Measurements from ENCODE around the gene PMM2.
"Not testable (repeated sequence)": the region's sequence is repeated elsewhere in the genome, so short reads cannot be mapped to it uniquely, and the experiment has no call there.

PMM2 gene

DNA sequence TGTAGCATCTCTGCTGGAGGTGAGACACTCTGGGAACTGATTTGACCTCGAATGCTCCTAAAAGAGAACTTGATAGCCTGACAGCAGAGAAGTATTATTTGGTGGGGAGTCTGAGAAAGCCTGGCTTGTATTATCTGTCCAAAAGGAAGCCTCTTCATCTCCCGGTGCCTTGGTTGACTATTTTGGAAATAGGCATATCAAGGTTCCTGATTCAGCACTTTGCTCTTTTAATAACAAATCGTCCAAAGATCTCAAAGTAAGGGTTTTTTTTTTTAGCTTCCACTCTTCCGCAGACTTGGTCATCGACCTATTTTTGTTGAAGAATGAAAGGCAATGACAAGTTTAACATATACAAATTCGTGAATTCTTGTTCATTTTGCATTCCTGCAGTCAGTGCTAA is 15.0 kb upstream of the PMM2 start:
- no peak for DNase-seq (ENCODE audit: low read depth)

DNA sequence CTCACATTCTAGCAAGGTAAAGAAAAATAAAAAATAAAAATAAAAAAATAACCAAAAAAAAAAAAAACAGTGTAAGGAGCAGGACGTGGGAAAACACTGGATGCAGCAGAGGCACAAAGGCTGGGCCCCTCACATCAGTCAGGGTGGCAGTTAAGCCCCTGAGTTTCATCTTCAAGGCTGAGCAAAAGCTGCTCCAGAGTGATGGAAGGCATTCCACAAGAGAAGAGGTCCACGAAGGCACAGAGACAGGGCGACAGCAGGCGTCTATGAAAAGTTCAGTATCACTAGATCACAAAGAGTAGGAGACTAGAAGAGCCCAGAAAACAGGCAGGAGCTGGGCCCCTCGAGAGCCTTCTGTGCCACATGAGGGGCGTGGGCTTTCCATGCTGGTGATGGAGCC is 12.2 kb upstream of the PMM2 start:
- DNase-seq (ENCODE audit: low read depth), result no peak

DNA sequence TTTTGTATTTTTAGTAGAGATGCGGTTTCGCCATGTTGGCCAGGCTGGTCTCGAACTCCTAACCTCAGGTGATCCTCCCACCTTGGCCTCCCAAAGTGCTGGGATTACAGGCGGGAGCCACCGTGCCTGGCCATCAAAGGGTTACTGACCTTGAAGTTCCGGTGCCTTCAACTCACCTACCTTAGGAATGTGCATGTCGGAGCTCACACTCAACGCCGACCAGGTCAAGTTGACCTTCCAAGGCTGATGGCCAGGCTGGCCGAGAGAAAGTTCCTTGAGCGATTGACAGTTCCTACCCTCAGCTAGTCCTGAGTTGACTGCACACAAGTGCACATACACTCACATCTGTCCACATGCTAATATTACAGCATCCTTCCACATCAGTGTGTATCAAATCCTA is 11.3 kb upstream of the PMM2 start:
- DNase-seq (ENCODE audit: low read depth), result not testable (repeated sequence)

DNA sequence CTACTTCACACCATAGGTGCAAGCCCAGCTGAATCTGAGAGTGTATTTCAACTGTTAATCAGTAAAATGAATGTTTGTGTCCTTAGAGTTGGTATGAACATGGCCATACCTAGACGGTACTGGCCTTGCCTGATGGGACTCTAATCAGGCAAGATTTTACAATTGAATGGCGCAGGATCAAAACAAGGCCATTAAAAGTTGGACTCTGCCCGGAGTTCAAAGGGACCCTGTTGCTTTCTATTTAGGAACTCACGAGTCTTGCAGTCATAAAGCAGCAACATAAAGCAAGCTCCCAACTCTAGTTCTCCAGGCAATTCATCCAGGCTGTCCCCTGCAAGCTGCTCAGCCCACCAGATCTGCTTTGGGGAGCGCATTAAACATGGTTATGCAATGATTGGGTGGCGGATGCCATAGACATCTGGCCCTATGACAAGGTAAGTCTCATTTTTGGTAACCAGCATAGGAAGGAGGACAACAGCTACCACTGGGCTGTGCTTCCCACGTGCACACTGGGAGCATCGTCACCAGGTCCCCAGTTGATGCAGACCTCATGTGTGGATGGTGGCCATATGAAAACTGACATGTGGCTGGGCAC is 9.0 kb upstream of the PMM2 start:
- DNase-seq (ENCODE audit: low read depth), result no peak

DNA sequence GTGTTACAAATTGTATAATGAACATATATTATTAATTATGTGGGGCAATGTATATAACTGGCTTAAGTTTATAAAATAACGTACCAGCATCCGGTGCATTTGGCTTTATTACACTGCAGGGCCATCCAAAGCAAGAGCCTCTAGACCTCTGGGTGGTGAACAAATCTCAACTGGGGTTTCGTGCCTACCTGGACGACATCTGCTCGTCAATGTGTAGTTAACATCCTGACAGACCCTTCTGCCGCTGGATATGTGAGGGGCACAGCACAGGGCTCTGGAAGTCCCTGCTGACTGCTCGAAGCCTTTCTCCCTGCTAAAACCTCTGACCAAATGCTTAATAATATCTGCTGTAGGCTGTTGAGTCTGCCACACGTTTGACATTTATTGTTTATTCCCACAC is 2.5 kb upstream of the PMM2 start:
- DNase-seq (ENCODE audit: low read depth), result no peak

DNA sequence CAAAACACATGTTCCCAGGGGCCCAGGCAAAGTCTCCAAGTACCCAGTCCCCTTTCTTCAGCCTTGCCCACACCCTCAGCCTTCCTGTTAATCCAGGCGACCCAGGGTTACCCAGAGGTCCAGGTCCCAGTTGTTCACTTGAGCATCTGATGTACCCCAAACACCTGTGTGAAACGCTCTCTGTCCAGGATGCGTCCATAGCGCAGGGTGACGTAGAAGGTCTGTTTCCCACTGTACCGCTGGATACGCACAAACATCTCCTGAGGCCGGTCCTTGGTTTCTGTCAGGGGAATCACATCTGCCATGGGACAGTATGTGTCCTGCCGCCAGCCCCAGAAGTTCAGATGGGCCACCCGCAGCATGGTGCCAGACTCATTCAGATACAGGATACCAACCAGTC is 1.8 kb upstream of the PMM2 start:
- DNase-seq (ENCODE audit: low read depth), result no peak

DNA sequence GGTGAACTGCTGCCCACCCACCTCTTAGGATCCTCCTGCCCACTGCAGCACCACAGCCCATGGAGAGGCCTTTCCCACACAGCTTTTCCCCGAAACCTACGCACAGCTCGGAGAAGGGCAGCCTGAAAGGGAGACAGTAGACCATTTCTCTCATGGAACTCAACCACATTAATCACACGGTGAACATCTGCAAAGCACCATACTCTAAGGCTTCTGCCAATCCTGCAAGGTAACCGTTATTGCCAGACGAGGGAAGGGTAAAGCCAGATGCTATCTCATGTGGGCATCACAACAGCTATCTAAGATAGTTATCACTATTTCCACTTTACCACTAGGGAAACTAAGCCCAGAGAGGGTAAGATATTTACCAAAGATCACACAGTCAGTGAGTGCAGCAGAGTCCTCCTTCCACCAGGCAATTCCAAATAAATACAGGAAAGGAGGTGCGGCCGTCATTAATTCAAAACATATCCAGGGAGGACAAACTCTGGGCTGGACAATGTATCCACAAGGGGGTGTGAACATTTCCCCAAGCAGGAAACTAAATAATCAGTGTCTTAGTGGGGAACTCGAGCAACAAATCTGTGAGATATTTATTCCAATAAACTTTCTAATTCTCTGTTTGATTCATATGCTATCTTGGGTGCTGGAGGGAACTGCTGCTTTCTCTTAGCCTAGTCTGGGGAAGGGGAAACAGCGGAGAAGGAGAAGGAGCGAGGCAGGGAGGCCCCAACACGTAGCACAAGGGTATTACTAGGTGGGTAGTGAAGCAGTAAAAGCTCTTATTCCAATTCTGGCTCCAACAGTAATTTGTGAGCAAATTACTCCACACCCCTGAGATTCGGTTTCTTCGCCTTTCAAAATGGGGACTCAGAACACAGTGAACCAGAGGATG is 923 bp upstream of the PMM2 start:
- DNase-seq (ENCODE audit: low read depth), result no peak

DNA sequence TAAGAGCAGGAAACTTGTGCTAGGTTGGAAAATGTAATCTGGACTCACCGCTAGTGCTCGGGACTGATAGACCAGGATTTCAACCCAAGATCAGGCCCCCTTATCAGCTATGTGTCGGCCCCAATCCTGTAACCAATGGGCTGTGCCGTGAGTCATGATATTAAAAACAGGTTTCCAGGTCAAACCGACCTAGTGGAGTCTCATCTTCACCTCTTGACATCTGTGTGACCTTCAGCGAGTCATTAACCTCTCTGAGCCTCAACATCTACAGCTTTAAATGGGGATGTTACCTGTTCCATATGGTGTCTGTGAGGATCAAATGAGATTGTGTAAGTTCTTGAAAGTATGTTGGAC is 512 bp downstream of the PMM2 start:
- no peak for DNase-seq (ENCODE audit: low read depth)

DNA sequence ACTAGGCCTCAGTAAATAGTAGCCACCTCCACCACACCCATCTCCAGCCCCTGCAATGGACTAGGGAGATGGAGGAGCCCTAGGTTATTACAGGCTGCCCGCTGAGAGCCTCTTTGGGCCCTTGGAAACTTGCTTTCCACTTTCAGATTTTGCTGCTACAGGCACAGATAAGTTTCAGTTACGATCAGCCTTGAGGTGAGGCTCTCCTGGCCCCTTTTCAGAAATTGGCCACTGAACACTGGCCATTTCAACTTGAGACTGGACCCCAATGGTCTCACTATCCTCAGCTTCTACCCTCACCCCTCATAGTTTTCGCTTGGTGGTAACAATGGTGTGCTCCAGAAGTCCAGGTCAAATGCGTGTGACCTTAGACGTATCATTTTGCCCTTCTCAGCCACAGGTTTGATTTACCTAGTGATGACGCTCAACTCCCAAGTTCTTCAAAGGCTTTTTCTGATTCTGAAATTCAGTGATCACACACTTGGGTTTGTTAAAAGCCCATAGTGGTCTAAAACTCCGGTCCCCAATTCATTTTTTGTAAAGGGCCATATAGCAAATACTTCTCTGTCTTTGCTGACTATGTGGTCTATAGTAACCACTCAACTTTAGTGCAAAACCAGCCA is 1.0 kb downstream of the PMM2 start:
- DNase-seq (ENCODE audit: low read depth), result no peak

DNA sequence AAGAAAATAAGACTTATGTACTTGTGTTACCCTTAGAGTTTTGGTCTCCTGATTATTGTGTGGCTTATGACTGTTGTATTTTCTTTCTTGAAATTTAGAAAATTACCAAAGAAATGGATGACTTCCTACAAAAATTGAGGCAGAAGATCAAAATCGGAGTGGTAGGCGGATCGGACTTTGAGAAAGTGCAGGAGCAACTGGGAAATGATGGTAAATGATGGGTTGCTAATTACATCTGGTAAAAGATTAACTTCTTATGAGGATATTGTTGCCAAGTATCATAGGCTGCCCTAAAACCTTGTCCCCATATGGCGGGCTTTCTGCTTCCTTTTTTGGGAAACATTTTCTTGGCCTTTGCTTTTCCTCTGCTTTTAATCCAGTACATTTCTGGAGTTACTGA is 4.1 kb downstream of the PMM2 start:
- DNase-seq (ENCODE audit: low read depth), result no peak

DNA sequence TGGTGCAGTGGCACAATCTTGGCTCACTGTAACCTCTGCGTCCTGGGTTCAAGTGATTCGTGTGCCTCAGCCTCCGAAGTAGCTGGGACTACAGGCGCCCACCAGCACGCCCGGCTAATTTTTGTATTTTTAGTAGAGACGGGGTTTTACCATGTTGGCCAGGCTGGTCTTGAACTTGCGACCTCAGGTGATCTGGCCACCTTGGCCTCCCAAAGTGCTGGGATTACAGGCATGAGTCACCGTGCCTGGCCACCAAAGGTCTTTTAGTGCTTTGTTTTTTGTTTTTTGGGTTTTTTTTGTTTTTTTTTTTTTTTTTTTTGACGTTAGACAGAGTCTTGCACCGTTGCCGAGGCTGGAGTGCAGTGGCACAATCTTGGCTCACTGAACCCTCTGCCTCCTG is 6.1 kb downstream of the PMM2 start:
- not testable (repeated sequence) for DNase-seq (ENCODE audit: low read depth)

DNA sequence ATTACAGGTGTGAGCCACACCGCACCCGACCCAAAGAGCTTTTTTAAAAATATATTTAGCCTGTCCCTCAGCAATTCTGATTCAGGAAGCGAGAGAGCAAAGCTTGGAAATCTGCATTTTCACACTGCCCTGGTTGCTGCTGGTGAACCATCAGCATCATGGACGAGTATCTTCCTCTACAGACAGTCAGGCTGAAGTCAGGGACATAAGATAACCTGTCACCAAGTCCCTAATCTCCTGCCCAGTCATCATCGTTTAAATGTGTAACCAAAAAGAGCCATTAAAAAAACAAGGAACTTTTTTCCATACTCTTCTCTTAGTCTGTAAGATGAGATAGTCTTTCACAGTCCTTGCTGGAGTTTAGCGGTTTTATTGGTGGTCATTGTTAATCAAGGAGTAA is 6.7 kb downstream of the PMM2 start:
- no peak for DNase-seq (ENCODE audit: low read depth)

DNA sequence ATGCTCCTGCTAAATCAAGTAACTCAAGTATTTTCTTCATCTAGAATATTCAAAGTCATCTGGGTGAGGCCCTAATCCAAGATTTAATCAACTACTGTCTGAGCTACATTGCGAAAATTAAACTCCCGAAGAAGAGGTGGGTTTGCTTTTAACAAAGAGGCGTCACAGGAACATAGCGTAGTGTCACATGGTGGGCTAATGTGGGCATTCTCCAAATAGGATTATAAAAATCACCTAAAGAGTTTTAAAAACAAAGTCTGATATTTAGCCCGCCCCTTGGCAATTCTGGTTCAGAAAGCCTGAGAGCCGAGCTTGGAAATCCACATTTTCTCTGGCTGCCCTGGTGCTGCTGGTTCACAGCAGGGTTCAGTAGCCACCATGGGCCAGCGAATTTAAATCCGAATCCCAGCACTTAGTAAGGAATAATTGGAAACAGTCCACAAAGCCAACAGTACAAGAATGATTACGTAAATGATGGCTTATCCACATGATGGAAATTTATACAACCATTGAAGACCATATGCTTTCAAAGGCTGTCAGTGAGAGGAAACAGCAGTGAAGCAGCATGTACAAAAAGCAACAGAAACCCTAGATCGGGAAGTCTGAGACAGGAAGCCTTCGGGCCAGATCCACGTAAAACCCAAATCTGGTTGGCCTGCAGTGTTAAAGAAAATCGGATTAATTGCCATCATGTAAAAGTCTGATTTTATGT is 8.8 kb downstream of the PMM2 start:
- DNase-seq (ENCODE audit: low read depth), result peak; percentile 21

DNA sequence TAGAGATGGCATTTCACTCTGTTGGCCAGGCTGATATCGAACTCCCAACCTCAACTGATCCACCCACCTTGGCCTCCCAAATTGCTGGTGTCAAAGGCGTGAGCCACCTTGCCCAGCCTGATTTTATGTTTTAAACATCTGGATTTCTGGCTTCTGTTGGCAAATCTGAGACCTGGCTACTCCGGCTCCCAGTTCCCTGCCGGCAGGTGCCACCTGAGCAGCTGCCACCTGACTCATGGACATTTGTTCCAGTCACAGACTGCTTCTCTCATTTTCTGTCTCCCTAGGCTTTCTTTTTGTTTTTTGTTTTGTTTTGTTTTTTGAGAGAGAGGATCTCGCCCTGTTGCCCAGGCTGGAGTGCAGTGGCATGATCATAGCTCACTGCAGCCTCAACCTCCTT is 9.6 kb downstream of the PMM2 start:
- DNase-seq (ENCODE audit: low read depth), result no peak

DNA sequence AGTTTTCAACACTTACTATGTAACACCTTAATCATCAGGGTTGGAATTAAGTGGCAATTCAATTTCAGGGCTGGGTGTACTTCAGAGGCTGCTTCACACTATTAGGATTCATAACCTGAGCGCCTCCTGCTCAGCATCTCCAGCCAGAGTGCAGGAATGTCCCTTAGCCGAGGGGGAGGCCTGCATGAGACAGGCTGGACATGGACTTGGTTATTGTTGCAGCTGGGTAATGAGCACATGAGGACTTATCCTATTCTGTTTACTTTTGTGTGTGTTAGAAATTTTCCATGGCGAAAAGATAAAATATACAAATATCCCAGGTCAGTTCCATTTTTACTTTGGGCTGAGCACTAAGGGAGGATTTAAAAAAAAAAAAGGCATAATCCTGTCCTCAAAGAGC is 10.4 kb downstream of the PMM2 start:
- no peak for DNase-seq (ENCODE audit: low read depth)

DNA sequence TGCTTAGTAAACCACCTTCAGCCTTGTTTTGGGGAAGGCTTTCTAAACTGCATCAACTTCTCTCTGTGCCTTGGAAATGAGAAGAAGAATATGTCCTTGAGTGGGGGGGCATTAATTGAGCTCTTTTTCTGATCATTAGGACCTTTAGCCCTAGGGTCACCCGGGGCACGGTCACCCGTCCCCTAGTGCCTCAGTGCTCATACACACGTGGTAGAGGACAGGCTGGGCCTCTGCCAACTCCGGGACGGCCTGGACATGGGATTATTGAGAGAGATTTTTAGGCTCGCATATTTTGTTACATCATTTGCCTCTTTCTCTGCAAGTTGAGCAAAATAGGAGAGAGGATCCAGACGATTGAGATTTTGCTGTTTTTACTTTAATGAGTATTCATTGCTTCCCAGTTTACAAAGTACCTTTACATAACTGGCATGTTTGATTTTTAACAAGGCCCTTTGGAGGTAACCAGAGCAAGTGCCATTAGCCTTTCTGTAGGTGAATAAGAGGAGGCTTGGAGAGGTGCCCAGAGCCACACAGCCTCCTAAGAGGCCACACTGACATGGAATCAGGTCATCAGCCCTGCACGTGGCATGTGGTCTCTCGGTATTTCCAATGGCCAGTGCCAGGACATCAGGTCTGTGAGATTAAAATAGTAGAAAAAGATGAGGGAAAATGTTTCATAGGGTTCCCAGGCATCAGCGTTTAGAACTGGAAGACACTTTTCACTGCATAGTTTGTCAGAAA is 11.1 kb downstream of the PMM2 start:
- no peak for DNase-seq (ENCODE audit: low read depth)

DNA sequence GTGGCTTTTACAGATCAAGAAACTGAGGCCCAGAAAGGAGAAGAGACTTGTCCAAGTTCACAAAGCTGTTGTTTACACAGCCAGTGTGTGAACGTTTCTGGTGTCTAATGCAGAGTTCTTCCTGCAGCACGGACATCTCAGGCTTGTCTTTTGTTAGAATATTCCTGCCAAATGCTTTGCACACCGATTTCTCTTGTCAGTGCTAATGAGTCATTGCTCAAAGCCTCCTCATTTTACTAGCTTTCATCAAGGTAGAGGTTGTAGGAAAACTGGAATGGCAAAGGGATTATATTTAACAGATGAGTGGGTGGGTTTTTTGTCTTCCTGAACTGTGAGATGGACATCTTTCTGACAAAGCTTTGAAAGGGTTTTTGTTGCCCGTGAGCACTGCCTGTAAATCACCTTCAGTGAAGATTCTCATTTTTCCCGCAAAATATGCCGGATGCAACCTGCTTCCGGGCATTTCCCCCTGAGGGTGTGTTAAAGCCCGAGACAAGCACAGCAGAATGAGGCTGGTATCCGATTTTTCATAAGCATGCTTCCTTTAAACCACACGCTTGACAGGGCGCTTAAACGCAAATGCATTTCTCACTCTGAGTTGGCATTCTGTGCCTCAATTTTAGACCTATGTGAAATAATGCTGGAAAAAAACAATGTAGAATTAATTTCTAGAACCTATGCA is 14.7 kb downstream of the PMM2 start:
- DNase-seq (ENCODE audit: low read depth), result no peak

DNA sequence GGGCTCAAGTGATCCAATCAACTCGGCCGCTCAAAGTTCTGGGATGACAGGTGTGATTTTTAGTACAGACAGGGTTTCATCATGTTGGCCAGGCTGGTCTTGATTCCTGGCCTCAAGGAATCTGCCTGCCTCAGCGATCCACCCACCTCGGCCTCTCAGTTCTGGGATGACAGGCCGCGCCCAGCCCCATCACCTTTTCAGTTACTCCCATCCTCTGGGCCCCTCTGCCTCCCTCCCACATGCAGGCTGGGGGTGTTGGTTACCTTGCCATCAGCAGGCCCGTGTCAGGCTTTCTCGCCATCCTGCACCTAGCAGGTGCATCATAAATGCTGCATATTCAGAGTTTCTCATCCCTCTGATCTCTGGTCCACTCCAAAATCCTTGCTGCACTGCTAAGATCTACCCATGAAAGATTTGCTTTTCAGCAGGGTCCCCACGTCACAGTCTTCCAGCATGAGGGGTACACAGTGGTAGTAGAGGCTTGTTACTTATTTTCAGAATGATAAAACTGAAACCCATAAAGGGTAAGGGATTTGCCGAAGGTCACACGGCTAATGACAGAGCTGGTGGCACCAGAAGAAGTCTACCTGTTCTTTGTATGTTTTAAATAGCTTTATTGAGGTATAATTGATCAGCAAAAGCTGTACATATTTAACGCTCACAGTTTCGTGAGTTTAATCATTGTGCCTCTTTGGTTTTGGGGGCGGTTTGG is 16.6 kb downstream of the PMM2 start:
- no peak for DNase-seq (ENCODE audit: low read depth)

DNA sequence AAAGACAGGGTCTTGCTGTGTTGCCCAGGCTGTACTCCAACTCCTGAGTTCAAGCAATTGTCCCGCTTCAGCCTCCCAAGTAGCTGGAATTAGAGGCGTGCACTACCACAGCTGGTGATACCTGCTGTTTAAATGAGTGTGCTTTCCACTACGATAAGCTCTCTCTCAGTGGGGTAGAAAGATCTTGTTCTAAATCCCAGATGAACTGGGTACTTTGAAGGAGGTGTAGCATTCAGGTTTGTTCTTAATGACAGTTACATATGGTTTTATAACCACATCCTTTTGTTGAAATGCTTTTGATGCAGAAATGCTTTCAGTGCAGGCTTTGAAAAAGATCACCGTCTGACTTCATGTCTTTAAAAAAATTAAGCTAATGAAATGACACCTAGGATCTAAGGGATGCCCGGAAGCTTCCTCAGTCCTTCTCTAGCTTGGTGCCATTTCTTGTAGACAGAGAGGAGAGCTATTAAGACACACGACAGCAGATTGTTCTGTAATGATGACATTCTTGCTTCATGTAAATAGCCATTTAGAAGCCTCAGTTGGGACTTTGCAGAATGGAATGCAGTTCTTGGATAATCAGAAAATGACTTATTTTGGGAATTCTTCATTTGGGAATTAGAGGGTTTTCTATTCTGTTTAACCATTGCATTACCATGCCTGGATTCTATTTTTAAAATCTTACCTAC is 19.5 kb downstream of the PMM2 start:
- no peak for DNase-seq (ENCODE audit: low read depth)
